HL-60 (cell line): ENCODE results near the gene GPALPP1.
A peak's percentile ranks its signal among the peaks of the same experiment; 100 is the strongest.

Source experiments
- DNase-seq, 2 experiments: peaks; one replicate each; pipeline ENCODE4 v3.0.0-alpha.2; 2010 to 2020; ENCODE audit warnings: low read depth in 1 of 2, low spot score in 1 of 2
- H3K27ac ChIP-seq: fragments of 250-450 bp; sonication (Bioruptor Pico); replicated peaks from 2 replicates; pipeline ENCODE4 v1.5.1; 2020; ENCODE audit warnings: mild to moderate bottlenecking, moderate library complexity
- H3K27me3 ChIP-seq: fragments of 250-450 bp; sonication (Bioruptor Pico); 2 replicates; pipeline ENCODE4 v1.5.1; 2021; ENCODE audit warnings: mild to moderate bottlenecking, moderate library complexity; ENCODE audit not compliant: insufficient read depth, poor library complexity, severe bottlenecking
- H3K4me3 ChIP-seq: replicated peaks from 2 replicates; pipeline ENCODE4 v1.5.1; 2011; ENCODE audit warnings: mild to moderate bottlenecking, control low read depth, low read length; ENCODE audit not compliant: insufficient read depth
- CTCF ChIP-seq: IDR thresholded peaks from one replicate; pipeline ENCODE4 v1.5.1; 2011; ENCODE audit warnings: low read length, control low read depth, inconsistent platforms; ENCODE audit not compliant: insufficient read depth
- GABPA ChIP-seq: IDR thresholded peaks from 2 replicates; pipeline ENCODE4 v1.6.1; 2012; ENCODE audit warnings: low read depth
- POLR2AphosphoS5 ChIP-seq: IDR thresholded peaks from 2 replicates; pipeline ENCODE4 v1.6.1; 2012; ENCODE audit warnings: low read depth
- SPI1 ChIP-seq: IDR thresholded peaks from 2 replicates; pipeline ENCODE4 v1.6.1; 2012; ENCODE audit warnings: low read depth, mild to moderate bottlenecking, borderline replicate concordance
- TF ChIP-seq, protein P1 (sequence below): IDR thresholded peaks from 2 replicates; pipeline ENCODE4 v1.6.1; 2012; ENCODE audit warnings: low read depth; ENCODE audit not compliant: insufficient replicate concordance

Gene GPALPP1

DNA sequence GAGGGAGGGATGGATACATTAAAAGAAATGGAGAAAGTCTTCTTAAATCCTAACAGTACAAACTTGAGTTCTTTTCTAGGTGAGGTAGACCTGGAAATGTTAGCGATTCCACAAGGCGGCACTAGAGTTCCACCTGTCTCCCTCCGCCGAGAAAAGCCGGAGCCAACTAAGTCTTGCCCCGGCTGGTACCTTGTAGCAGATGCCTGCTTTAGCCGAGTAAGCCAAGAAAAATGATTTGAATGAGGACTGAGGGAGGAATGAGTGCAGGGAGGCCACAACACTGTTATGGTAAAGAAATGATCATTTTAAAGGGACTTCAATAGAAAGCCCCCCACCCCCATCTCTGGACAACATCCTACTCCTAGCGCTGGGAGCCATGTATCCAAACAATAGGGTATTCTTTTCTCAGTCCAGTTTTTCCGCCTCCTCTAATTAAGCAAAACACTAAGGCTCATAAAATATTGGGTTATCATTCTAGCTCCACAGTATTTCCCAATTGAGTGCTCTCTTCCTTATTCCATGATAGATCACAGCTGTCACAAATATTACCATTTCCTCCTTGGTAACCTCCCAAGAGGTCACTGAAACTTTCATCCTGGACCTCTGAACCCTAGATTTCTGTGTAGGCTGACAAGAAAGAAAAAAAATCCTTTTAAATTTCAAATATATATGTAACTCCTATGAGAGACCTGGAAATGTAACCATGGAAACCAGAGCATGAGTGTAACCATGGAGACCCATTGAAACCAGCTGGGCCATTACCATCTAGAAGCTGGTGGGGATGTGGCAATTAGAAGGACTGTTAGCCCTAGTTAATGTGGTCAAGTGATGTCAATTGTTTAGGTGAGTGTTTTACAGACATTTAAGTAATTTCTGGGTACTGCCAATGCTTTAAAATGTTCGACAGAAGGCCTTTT, 58.3 kb downstream of the GPALPP1 start:
- Histone ChIP-seq H3K4me3 (peak overlapping the region; percentile 47), H3K27me3 (no peaks in the 10 kb centered on the region), H3K27ac (no peak overlapping the region)
- TF ChIP-seq SPI1: no peak
- TF ChIP-seq CTCF: peak; percentile 83
- TF ChIP-seq, protein P1, sequence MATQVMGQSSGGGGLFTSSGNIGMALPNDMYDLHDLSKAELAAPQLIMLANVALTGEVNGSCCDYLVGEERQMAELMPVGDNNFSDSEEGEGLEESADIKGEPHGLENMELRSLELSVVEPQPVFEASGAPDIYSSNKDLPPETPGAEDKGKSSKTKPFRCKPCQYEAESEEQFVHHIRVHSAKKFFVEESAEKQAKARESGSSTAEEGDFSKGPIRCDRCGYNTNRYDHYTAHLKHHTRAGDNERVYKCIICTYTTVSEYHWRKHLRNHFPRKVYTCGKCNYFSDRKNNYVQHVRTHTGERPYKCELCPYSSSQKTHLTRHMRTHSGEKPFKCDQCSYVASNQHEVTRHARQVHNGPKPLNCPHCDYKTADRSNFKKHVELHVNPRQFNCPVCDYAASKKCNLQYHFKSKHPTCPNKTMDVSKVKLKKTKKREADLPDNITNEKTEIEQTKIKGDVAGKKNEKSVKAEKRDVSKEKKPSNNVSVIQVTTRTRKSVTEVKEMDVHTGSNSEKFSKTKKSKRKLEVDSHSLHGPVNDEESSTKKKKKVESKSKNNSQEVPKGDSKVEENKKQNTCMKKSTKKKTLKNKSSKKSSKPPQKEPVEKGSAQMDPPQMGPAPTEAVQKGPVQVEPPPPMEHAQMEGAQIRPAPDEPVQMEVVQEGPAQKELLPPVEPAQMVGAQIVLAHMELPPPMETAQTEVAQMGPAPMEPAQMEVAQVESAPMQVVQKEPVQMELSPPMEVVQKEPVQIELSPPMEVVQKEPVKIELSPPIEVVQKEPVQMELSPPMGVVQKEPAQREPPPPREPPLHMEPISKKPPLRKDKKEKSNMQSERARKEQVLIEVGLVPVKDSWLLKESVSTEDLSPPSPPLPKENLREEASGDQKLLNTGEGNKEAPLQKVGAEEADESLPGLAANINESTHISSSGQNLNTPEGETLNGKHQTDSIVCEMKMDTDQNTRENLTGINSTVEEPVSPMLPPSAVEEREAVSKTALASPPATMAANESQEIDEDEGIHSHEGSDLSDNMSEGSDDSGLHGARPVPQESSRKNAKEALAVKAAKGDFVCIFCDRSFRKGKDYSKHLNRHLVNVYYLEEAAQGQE: no peak
- no peak for TF ChIP-seq POLR2AphosphoS5
- no peak for TF ChIP-seq GABPA
- DNase-seq: peak; percentile 35 to 80

GRCh38 chr13:45048890-45049407, 59.6 kb downstream of the GPALPP1 start:
- TF ChIP-seq, protein P1: no peak
- TF ChIP-seq CTCF (no peak), GABPA (no peak), SPI1 (no peak), POLR2AphosphoS5 (no peak)
- no peaks in the 10 kb centered on the region for H3K27me3 ChIP-seq
- DNase-seq: no peak
- no peak overlapping the region for H3K4me3 ChIP-seq
- no peak overlapping the region for H3K27ac ChIP-seq

GRCh38 chr13:45049478-45049877, 60.1 kb downstream of the GPALPP1 start:
- no peak for TF ChIP-seq SPI1
- TF ChIP-seq GABPA: no peak
- TF ChIP-seq CTCF: no peak
- no peak for TF ChIP-seq POLR2AphosphoS5
- TF ChIP-seq, protein P1: no peak
- no peak overlapping the region for H3K4me3 ChIP-seq
- no peaks in the 10 kb centered on the region for H3K27me3 ChIP-seq
- DNase-seq: no peak
- H3K27ac ChIP-seq: no peak overlapping the region
